Loucy (cell line): Measurements from ENCODE around the gene KCNQ2.
A peak's percentile ranks its signal among the peaks of the same experiment; 100 is the strongest.

Experiments used
- H2AFZ ChIP-seq: fragments of 200-600 bp; sonication (generic); 2 replicates; pipeline ENCODE4 v1.6.0; 2016; ENCODE audit warnings: antibody characterized with exemption, mild to moderate bottlenecking, low read length, moderate library complexity
- H3F3A ChIP-seq: fragments of 200-600 bp; 2 replicates; pipeline ENCODE4 v1.6.0; 2016; ENCODE audit warnings: antibody characterized with exemption, low read depth, mild to moderate bottlenecking
- H3K27me3 ChIP-seq: fragments of 200-600 bp; sonication (generic); 2 replicates; pipeline ENCODE4 v1.6.1; 2014; ENCODE audit warnings: low read length, mild to moderate bottlenecking; ENCODE audit not compliant: insufficient read depth, poor library complexity, severe bottlenecking
- H3K36me3 ChIP-seq: fragments of 200-600 bp; sonication (generic); 2 replicates; pipeline ENCODE4 v1.6.1; 2016; ENCODE audit warnings: low read length; ENCODE audit not compliant: insufficient read depth
- H3K4me1 ChIP-seq: fragments of 200-600 bp; sonication (generic); 2 replicates; pipeline ENCODE4 v1.5.1; 2014; ENCODE audit warnings: low read length, mild to moderate bottlenecking; ENCODE audit not compliant: insufficient read depth, poor library complexity, severe bottlenecking
- H3K4me2 ChIP-seq: fragments of 200-600 bp; sonication (generic); 2 replicates; pipeline ENCODE4 v1.6.0; 2014; ENCODE audit warnings: antibody characterized with exemption, low read length, low read depth, mild to moderate bottlenecking; ENCODE audit not compliant: poor library complexity, severe bottlenecking
- H3K4me3 ChIP-seq: fragments of 200-600 bp; sonication (generic); 2 replicates; pipeline ENCODE4 v1.5.1; 2014; ENCODE audit warnings: low read length, mild to moderate bottlenecking, mixed read lengths; ENCODE audit not compliant: poor library complexity, severe bottlenecking
- H3K79me2 ChIP-seq: fragments of 200-600 bp; sonication (generic); 2 replicates; pipeline ENCODE4 v1.6.1; 2014; ENCODE audit warnings: low read length; ENCODE audit not compliant: insufficient read depth
- H3K9ac ChIP-seq: fragments of 200-600 bp; sonication (generic); 2 replicates; pipeline ENCODE4 v1.6.0; 2014; ENCODE audit warnings: mild to moderate bottlenecking, low read depth, low read length, moderate library complexity; ENCODE audit not compliant: poor library complexity, severe bottlenecking
- H3K9me2 ChIP-seq: fragments of 200-600 bp; sonication (generic); replicated peaks from 2 replicates; pipeline ENCODE4 v1.6.1; 2016; ENCODE audit warnings: low read depth, low read length, mixed read lengths
- H3K9me3 ChIP-seq: fragments of 200-600 bp; sonication (generic); 2 replicates; pipeline ENCODE4 v1.6.1; 2014; ENCODE audit warnings: mild to moderate bottlenecking, antibody characterized with exemption, low read length, low read depth; ENCODE audit not compliant: insufficient read depth
- H4K20me1 ChIP-seq: fragments of 200-600 bp; sonication (generic); 2 replicates; pipeline ENCODE4 v1.6.0; 2014; ENCODE audit warnings: antibody characterized with exemption, low read length, mild to moderate bottlenecking; ENCODE audit not compliant: insufficient read depth, poor library complexity, severe bottlenecking
- CTCF ChIP-seq: fragments of 200-600 bp; sonication (generic); conservative IDR thresholded peaks from 2 replicates; pipeline ENCODE4 v1.5.1; 2014; ENCODE audit warnings: mild to moderate bottlenecking, antibody characterized with exemption, low read length
- EZH2phosphoT487 ChIP-seq: fragments of 200-600 bp; IDR thresholded peaks from 2 replicates; pipeline ENCODE4 v1.6.1; 2018; ENCODE audit warnings: antibody characterized with exemption, mild to moderate bottlenecking, moderate library complexity, borderline replicate concordance

The KCNQ2 gene

GRCh38 chr20:63520504-63520933, 48.1 kb upstream of the KCNQ2 start, which contains the start of gene PPDPF:
Gene PPDPF (plus strand): TSS chr20:63520765. CDS start chr20:63521309, 544 bp downstream.
- Histone ChIP-seq H4K20me1 (peaks cover 27% of the 10 kb centered on the region), H3K79me2 (peaks cover 26% of the 10 kb centered on the region), H3K4me2 (peak within 1 kb of the TSS; percentile 97), H3K9ac (peak within 1 kb of the TSS; percentile 87), H3K4me3 (peak within 1 kb of the TSS; percentile 89), H3K9me3 (no peaks in the 10 kb centered on the region), H3K36me3 (no peaks in the 10 kb centered on the region; the same call in 1 of the 2 replicates), H2AFZ (peak within 1 kb of the TSS; percentile 96), H3F3A (0 out of 2 replicates have a peak, but pooled peaks cover 3% of the 10 kb centered on the region), H3K9me2 (no peaks in the 10 kb centered on the region), H3K27me3 (no peaks in the 10 kb centered on the region), H3K4me1 (peaks cover 27% of the 10 kb centered on the region)
- TF ChIP-seq CTCF (no peak), EZH2phosphoT487 (no peak)

GRCh38 chr20:63519668-63520503, 47.4 kb upstream of the KCNQ2 start:
- Histone ChIP-seq H4K20me1 (peaks cover 27% of the 10 kb centered on the region), H3K9ac (peak overlapping the region; percentile 87), H3K79me2 (peaks cover 26% of the 10 kb centered on the region), H3K36me3 (no peaks in the 10 kb centered on the region; the same call in 1 of the 2 replicates), H3K9me3 (no peaks in the 10 kb centered on the region), H3K4me2 (peak overlapping the region; percentile 73), H3K27me3 (no peaks in the 10 kb centered on the region), H3K4me1 (peaks cover 27% of the 10 kb centered on the region), H2AFZ (peak overlapping the region; percentile 96), H3K9me2 (no peaks in the 10 kb centered on the region), H3K4me3 (peak overlapping the region; percentile 89), H3F3A (no peaks in the 10 kb centered on the region)
- TF ChIP-seq EZH2phosphoT487 (no peak), CTCF (peak; percentile 41; the same call in 1 of the 2 replicates)

GRCh38 chr20:63518946-63519667, 46.7 kb upstream of the KCNQ2 start:
- H3K4me3 ChIP-seq: peak overlapping the region; percentile 89
- peaks cover 27% of the 10 kb centered on the region for H4K20me1 ChIP-seq
- no peaks in the 10 kb centered on the region for H3F3A ChIP-seq
- no peaks in the 10 kb centered on the region; the same call in 1 of the 2 replicates for H3K36me3 ChIP-seq
- H3K4me1 ChIP-seq: peaks cover 27% of the 10 kb centered on the region
- H3K4me2 ChIP-seq: peak overlapping the region; percentile 73
- H3K9ac ChIP-seq: peak overlapping the region; percentile 87
- no peaks in the 10 kb centered on the region for H3K9me2 ChIP-seq
- H2AFZ ChIP-seq: peak overlapping the region; percentile 96
- TF ChIP-seq CTCF: no peak
- TF ChIP-seq EZH2phosphoT487: no peak
- H3K9me3 ChIP-seq: no peaks in the 10 kb centered on the region
- no peaks in the 10 kb centered on the region for H3K27me3 ChIP-seq
- H3K79me2 ChIP-seq: peaks cover 26% of the 10 kb centered on the region
